Fibroblast of upper back skin (primary cell): Measurements from ENCODE around the gene PPIF.
A peak's percentile ranks its signal among the peaks of the same experiment; 100 is the strongest.

Source experiments
- DNase-seq: peaks from one replicate; pipeline ENCODE4 v3.0.0-alpha.2; 2013

Gene PPIF

DNA sequence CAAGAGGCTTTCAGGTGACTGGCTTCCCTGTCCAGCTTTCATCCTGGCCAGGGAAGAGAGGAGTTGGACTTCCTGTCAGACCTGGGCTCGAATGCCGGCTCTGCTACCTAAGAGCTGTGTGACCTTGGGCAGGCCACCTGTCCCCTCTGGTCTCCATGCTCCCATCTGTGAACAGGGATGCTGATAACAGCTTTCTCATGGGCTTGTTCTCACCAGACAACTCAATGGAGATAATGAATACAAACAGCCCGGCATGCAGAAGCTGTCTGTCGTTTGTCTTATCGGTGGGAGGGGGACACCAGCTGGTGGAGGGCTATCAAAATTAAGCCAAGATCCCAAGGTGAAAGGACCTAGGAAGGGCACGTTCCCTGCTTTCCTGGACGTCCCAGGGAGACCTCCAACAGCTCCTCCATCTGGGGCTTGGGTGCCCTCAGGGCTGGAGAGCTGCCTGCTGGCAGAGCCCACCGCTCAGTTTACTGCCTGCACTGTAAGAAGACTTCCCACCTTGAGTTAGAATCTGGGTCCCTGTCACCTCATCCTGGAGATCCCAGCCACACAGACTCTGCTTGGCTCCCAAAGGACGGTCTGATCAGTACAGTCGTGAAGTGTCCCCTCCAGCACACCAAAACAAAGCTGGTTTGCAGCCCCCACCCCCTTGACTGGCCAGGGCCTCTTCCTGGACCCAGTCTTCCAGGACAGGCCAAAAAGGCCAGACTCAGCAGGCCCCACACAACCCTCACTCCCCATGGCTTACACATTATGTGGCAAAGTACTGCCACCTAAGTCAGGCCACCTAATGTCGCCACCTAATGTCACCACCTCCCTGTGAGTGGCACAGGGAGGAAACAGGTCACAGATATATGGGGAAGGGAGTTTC, 40.9 kb downstream of the PPIF start:
- DNase-seq, result no peak

DNA sequence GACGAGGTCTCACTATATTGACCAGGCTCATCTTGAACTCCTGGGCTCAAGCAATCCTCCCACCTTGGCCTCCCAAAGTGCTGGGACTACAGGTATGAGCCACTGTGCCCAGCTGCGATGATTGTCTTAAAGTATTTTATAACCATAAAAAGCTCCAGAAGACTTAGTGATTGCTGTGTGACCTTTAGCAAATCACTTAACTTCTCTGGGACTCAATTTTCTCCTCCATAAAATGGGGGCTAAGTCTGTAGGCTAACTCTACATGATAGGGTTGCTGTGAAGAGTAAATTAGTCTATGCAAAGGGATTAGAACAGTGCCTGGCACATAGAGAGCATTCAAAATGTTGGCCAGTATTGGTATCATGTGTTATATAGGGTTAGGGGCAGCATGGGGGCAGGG, 42.8 kb downstream of the PPIF start:
- no peak for DNase-seq

DNA sequence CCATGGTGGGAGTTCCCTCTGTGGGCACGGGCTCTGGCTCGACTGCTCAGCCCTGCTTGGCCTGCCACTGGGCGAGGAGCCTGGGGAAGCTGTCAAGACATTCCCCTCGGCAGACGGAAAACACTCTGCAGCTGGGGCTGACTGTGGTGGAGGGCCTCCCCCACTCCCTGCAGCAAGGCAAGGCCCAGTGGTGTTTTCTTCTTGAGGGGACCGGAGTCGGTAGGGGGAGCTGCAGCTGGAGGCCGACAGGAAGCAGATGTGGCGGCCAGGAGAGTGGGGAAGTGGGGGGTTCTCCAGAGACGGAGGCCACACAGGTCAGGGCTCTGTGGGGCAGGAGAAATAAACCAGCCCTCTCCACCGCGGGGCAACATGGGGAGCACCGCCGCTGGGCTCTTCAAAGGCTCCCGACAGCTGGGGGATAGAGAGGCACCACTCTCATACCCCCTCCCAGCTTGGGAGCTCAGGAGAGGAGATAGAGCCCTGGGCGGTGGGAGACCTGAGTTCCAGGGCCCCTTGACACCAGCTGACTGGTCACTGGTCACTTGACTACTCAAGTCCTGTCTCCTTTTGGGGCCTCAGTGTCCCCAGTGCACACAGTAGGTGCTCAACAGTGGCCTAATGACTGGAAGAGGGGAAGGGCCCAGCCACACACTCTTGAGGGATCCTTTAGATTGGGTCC, 43.4 kb downstream of the PPIF start:
- DNase-seq, result no peak

DNA sequence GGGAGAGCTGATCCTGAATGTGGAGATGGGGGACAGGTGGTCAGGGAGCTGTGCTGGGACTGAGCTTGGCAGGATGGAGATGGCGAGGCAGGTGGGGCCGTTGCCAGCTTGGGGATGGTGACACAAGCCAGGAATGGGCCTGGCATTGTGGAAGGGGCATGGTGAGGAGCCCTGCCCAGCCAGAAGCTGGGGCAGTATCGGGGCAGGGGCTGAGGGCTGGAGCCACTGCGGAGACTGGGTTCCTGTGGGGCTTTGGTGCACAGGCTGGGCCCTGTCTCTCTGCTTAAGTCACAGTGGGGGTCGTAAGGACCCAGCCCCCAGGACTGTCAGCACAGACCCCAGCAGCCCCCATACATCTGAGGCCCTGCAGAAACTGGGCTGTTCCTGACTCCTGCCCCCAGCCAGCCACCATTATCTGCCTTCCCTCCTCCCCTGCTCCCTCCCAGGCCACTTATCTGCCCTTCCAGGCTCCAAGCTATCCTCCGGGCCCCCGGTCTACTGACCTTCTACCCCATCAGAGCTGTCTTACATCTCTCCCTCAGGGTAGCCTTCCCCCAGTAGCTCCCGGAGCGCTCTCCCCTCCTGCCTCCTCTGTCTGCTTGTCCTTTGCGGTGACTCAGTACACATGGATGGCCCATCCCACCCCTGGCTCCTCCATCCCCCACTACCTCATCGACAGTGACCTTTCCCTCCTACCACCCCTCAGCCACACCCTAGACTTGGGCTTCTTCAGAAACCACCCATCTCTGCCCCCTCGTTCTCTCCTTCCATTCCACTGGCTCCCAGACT, 44.2 kb downstream of the PPIF start:
- no peak for DNase-seq

DNA sequence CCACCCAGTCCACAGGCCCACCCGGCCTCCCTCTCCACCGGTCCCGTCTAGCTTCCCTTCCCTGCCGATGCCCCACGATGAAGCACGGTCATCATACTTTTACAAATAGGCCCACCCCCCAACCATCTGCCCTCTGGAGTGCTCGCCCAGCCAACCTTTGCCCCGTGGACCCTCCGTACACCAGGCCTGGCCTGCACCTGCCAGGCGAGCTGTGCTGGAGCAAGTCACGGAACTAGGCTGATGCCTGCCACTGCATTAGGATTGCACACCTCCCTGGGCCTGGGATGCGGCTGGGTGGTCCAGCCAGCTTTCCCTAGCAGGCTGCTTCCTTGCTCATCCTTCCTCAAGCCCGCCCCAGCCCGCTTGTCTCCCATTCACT, 44.7 kb downstream of the PPIF start:
- no peak for DNase-seq

DNA sequence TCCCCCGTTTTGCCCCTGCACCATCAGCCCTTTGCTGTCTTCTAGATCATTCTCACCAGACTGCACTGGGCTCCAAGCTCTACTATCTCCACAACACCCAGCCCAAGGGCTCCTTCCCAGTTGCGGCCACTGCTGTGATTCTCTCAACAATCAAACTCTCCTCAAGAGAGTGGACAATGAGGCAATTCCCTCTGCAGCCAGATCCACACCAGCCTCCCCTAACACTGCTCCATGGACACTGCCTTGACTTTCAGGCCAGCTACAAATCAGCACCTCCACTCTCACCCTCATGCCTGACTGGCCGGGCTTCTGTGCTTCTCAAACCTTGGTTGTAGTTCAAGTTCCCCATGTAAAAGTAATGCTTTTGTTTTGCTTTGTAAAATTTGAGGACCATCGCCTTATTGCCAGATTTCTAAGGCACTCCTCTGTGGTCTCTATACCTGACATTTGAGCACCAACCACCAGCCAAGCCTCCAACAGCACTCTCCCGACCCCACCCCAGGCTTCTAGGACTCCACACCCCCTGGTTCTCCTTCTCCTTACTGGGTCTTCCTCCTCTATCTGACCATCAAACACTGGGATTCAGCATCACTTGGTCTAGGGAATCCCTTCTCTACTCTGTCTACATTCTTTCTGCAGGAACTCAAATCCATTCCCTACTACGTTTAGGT, 45.4 kb downstream of the PPIF start:
- no peak for DNase-seq

DNA sequence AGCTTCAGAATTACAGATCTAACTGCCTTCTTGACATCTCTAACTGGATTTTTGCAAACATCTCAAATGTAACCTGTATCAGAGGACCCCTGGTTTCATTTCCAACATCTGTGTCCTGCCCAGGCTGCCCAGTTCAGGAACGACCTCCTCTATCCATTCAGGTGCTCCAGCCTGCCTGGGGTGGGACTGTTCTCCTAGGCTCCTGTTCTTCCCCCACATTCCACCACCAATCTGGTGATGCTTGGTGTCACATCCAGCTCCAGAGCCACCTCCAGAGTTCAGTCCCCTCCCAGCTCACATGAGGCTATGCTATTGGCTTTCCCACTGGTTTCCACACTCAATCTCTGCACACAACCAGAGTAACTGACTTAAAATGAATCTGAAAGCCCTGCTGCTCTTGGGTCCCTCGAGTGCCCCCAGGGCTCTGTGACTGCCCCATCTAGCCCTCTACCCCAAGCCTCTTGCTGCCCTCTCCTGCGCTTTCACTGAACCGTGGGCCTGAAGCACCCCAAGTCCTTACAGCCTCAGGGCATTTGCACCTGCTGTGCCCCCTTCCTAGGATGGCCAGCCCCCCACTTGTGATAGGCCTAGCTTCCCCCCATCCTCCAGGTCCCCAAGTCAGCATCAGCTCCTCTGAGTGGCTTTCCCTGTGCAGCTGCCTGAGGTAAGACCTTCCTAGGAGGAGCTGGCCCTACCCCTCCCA, 46.1 kb downstream of the PPIF start:
- DNase-seq, result no peak

DNA sequence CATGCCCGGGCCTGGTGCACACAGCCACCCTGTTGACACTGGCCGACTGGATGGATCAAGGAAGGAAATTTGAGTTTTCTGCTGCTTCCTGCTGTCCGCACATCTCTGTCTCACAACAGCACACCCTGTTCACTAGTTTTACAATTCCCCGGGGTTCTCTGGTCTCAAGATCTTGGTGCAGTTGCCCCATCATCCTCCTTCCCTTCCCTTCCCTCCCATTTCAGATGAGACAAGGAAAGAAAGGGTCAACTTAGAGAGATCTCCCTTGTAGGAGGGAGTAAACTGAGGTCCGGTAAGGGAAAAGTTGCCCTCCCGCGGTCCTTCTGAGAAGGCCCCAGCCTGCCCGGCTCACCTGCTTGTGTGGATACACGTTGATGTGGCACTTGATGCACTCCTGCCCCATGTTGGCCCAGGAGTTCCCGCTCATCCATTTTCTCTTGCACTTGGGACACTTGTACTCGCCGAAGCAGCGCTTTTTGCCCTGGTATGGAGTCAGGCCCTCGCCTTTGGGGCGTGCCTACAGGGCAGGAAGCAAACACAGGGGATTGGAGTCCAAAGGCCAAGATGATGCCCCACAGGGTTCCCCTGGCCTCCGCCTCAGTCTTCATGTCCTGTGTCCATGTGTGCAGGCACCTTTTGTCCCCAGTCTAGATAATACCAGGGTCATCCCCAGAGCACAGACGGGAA, 46.8 kb downstream of the PPIF start:
- DNase-seq, result no peak

DNA sequence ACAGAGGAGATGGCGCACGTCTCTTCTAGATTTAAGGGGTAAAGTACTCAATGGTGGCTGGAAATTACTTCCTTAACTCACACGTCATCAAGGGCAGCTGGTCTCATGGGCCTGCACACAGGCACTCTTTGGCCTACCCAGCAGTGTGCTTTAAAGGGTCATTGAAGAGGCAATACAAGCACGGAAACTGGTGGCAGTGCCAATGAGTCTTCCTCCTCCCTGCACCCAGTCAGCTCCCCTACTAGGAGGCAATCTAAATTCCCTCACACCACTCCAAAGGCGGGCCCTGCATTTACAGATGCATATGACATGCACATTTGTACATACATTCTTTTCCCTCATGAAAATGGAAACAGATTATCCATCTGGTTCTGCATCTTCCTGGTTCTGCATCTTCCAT, 47.4 kb downstream of the PPIF start:
- no peak for DNase-seq

DNA sequence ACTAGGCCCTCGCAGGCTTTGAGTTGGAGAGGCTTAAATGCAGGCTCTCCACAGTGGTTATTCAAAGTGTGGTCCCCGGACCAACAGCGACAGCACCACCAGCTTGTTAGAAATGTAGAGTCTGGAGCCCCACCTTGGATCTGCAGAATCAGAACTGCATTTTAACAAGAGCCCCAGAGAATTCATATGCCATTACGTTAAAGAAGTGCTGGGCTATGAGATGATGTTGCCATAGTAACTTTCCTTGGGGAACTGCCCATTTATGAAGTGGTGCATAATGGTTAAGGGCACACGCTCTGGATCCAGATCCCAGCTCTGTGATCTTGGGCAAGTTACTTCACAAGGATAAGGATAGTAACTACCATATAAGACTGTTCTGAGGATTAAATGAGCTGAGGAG, 49.3 kb downstream of the PPIF start:
- DNase-seq, result no peak

DNA sequence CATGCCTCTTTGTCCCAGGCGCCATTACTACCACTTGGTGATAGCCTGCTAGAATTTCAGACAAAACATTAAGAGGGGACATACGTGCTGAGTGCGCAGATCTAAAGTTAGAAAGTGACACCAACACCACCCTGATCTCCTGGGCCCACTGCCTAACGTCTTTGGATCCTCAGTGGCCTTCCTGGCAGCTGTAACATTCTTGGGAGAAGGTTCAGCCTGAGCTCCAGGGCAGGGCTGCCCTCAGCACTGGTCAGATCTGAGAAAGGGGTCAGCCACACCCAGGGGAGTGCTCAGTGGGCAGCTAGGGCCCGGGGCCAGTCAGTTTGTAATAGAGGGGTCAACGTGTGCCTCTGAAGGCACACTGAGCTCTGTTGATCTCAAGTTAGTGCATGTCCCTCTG, 49.8 kb downstream of the PPIF start:
- DNase-seq, result no peak

DNA sequence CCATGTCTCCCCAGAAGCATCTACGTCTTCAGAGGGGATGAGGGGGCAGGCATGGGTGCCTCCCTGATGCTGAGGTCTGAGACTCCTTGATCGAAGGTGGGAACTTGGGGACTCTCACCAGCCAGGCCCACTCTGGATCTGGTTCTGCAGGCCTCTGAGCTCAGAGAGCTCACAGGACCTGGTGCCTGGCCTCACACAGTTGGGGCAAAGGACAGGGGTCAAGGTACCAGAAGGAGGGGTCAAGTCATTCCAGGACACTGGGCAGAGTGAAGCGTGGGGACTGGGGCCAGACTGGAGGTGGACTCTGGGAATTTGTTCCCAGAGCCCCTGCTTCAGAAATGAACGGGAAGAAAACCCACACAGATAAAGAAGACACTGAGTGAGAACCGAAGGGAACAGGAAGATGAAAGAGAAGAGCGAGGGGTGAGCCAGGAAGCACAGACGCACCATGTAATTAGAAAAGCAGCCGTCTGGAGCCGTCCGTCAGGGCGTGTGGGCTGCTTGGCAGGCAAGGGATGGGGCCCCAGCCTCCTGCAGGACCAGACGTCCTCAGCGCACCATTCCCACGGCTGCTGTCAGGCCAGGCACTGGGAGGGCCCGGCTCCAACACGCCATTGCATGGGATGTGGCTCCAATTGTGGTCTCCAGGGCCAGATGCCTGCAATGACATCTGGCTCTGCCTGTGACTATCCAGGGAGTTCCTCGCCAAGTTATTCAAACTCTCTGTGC, 50.5 kb downstream of the PPIF start:
- DNase-seq, result peak; percentile 60

DNA sequence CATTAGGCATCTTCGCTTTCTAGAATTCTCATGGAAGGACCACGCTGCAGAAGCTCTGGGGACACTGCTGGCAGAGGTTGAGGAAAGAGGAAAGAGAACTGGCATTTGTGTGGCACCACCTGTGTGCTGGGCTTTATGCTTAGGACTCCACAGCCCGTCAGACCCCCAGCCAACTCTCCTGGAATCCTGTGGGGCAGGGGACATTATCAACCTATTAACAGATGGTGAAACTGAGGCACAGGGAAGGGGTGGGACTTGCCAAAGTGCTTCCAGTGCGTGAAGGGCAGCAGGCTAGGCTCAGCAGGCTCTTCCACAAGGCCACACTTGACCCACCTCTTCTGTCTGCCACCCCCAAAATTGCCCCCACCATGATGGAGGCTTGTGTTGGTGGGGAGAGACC, 51.4 kb downstream of the PPIF start:
- no peak for DNase-seq

DNA sequence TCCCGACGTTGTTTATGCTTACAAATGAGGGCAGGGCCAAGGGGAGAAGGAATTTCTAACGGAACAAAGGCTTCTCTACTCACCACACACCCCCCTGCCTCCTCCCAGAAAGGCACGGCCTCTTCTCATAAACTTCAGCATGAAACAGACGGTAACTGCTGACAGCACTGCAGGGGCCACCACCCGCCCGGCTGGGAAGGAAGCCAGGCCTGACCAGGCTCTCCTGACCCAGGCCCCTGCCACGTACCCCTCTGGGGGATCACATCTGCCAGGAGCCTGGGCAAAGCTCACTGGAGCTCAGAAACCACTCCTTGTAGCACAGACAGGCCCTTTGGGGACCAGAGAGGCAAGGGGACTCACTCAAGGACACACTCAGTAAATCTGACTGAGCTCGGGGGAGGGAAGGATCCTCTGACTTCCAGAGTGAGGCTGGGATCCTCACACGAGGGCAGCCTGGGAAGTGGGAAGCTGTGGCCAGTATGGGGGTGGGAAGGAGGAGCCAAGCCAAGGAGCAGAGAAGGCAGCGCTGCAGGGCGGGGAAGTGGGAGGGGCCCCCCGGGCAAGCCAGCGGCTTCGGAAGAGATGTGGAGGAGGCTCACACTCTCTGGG, 52.1 kb downstream of the PPIF start:
- peak; percentile 96 for DNase-seq

DNA sequence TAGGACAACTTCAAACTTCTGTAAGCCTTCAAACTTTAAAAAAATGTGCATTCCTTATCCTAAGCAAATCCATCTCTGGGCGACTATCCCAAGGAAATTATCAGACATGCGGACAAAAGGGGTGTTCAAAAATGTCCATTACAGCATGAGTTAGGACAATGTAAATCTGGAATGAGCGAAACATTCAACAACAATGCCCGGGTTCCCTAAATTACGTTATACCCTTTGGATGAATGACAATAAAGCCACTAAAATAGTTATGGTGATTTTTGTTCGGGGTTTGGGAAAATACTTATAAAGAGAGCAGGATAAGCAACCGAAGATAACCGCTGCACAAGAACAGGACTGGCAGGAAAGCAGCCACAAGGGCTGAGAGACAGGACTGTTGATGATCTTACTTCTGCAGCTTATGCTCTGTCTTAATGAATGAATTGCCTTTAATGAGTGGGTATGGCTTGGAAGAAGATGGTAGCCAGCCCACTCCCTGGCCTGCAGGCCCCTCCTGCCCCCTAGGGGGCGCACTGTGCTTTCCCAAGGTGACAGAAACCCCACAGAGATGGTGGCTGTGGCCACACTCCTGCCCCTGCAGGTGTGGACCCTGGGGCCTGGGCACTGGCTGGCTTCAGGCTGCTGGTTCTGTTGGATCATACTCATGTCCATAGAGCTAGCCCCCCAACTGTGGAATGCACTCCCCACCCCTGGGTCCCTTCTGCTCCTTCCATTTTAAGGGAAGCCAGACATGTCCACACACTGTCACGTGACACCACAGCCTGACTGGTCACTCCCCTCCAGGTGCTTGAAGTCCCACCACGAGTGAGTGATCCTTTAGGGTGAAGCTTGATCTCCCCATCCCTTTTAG, 53.1 kb downstream of the PPIF start:
- no peak for DNase-seq

DNA sequence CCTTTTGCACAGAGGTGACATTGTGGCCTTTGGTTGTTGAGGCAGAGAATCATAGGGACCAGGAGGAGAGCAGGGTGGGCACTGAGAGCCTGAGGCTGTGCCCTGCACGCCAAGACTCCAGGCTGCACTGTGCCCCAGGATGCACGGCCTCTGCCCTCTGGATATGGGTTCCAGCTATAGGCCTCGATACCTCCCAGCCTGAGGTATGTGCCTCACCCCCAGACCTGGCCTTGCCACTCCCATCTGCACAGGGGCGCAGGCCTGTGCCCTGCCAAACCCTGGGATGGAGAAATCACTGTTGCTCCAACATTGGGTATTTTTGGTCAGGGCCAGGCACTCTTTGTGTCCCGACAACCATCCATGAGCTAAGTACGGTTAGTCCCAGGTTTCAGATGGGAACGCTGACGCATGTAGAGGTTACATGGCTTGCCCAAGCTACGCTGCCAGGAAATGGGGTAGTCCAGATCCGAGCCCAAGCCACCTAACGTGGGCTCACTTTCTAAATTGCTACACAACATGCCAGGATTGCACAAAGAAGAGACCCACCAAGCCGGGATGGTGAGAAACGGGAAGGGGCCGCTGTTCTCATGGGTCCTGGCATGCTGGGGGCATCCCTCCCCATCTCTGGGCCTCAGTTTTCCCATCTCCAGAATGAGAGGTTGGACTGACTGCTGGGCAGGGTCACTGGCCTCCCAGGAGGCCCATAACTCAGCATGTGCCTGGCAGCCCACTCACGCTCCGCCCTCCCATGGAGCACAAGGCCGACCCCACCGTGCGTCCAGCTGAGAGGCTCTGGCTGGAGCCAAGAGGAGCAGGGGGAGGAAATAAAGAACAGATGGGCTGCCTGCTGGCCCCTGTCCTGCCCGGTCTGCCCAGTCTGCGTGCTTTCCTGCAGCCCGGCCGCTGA, 54.0 kb downstream of the PPIF start:
- DNase-seq, result peak; percentile 81

DNA sequence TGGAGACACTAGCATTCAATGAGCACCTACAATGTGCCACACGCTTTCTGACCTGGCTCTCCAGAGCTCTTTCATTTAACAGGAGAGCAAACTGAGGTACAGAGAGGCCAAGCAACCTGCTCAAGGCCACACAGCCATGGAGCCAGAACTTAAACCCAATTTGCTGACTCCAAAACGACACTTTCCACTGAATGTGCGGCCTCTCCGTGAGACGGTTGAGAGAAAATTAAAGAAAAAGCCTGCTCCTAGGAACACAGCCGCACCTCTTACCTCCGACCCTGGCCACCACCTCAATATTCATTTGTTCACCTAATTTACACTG, 55.3 kb downstream of the PPIF start:
- no peak for DNase-seq

DNA sequence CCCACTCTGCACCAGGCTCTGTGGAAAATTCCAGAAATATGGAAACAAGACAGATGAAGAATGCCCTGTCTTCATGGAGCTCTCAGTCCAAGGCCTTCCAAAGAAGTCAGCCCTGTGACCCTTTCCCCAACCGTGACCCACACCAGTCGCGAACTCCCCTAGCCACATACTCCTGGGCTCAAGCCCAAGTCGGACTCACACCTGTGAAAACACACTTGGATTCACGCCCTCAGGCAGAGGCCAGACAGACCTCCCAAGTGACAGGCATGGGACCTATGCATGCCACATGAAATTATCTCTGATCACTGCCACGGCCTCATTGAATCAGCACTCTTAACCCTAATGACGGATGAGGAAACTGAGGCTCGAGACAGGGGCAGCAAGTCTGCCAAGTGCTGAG, 55.7 kb downstream of the PPIF start:
- DNase-seq, result no peak
